Medulla oblongata (tissue), 1 donor: ENCODE measurements around the gene EIF1AD.

Source experiments
- DNase-seq: peaks from one replicate; pipeline ENCODE4 v3.0.0-alpha.2; 2015; ENCODE audit errors: extremely low spot score

EIF1AD gene

DNA sequence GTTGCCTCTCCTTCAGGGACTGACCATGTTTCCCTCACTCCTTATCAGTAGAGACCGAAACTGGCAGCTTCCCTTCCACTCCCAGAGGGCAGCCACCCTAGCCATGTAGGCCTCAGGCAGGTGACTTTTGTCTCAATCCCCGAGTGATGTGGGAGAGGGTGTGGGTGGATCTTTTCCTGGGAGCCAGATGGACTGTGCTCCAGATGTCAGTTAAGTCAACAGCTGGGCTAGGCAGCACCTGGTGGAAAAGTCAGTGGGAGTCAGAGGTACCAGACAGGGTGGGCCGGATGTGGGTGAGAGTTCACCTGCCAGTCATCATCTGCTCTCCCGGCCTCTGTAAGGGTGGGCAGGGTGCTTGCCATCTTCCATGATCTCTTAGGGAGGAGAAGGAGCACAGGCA lies 2.2 kb upstream of the EIF1AD start:
- DNase-seq: no peak

DNA sequence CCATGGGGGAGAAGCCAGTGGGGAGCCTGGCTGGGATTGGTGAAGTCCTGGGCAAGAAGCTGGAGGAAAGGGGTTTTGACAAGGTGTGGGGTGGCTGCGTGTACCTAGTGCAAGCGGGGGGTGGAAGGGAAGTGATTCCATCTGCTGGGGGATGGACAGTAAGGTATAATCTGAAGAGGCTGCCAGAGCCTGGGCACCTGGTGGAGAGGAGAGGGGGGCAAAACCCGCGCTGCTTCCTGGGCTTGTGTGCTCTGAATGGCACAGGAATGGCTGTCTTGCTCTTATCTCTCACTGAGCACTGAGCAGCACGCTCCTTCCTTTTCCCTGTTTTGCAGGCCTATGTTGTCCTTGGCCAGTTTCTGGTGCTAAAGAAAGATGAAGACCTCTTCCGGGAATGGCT lies 1.3 kb upstream of the EIF1AD start:
- DNase-seq: no peak

DNA sequence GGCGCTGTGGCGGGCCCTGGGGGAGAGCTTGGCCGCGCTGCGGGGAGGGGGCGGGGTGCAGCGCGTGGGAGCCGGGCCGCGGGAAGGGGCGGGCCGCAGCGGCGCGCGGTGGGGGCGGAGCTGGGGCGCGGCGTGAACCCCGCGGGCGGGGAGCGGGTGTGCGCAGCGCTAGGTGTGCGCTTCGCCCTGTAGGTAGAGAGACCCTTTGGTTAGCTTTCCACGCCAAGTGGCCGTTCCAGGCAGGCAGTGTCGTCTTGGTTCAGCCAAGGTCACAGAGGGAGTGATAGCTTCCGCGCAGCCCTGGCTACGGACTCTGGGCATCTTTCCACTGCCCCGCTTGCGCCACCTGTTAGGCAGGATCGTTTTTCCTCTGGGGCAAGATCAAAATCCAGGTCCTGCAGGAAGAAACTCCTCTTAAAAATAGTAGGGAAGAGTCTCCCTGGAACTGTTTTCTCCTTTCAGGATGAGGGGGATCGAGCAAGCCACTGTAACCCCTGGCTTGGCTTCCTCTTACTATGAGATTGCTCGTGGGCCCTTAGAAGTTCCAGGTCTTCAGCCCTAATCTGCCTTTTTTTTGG lies 780 bp upstream of the EIF1AD start:
- DNase-seq: no peak

DNA sequence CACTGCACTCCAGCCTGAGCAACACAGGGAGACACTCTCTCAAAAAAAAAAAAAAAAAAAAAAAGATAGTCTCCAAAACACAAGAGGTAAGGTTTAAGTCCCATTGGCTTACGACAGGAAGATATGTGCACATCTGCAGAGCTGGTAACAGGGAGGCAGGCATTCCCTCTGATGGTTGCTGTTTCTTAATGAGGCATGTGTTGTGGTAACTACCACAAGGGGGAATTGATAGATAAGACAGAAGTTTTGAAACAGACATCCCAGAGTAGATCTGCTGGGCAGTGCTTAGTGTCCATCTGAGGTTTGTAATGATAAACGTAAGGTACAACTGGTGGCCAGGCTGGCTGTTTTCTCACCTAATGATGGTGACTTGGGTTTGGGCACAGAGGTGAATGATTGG lies 4.7 kb downstream of the EIF1AD start:
- no peak for DNase-seq

DNA sequence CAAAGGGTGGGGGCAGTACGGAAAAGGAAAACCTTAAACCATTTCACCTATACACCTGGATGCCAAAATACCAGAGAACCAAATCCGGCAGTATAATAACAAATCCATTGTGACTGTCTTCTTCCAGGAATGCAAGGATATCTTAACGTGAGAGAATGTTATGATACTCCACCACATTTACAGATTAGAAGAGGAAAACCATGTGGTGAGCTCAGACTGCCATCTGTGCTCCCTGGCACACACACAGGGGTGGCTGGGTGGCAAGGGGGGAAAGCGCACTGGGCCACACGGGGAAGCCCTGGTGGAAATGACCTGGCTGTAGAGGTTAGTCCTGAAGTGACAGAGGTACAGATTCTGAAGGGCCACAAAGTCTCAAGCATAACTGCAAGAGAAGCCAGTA lies 9.9 kb downstream of the EIF1AD start:
- DNase-seq: no peak

DNA sequence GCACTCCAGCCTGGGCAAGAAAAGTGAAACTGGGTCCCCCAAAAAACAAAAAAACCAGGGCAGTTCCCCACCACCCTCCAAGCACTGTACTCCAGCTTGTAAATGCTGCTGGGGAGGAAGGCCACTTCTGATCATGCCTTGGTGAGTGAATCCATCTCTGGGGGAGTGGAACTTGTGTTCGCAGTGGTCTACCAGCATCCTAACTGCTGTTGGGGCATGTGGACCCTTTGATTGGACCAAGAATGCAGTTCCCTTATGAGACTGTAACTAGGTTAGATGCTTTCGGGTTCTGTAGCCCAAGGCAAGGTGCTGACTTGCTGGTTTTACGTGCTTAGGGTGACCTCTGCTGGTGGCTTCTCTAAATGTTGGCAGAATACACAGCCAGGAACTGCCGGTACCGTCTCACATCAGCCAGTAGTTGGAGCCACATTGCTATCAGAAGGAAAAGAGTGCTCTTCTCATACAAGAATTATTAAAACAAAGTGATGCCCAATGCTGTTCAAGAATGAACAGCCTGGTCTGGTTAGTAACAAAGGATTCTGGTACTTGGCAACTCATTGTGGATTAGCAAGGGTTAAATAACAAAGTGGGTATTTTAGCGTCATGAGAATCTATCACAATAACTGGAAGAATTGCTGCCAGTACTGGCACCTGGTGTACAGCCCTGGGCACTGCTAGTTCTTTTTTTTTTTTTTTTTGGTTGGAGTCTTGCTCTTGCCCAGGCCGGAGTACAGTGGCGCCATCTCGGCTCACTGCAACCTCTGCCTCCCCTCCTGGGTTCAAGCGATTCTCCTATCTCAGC lies 13.0 kb downstream of the EIF1AD start:
- peak; percentile 98 for DNase-seq

DNA sequence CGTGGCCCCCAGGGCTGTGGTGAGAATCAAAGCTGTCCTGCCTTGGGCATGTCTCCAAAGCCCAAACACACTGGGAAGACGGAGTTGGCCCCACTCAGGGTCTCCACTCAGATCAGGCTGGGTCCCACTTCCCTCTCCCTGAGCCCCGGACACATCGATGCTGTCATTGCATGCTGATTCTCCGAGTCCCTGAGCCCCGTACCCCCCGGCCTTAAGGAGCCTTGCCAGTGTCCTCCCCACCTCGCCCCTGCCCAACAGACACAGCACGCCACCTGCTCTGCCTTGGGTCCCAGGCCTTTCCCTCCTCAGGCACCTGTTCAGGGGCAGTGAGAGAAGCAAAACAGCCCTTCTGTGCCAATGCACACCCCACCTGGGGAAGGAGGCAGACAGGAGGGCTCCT lies 14.6 kb downstream of the EIF1AD start:
- DNase-seq: no peak

DNA sequence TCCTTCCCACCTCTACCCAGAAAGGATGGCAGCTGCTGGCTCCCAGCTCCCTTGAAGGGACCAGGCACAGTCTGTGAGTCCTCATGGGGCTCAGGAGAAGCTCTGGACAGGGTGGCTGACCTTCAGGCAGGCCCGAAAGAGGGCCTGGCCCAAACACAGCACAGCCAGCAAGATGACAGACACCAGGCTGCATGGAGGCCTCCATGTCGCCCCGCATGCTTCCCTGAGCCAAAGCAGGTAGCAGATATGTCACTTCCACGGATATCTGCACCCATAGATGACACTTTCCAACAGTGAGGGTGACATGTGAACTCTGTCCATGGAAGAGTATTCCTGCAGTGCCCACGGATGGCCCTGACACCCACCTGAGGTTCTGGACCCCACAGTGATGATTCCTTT lies 18.4 kb downstream of the EIF1AD start:
- DNase-seq: no peak

DNA sequence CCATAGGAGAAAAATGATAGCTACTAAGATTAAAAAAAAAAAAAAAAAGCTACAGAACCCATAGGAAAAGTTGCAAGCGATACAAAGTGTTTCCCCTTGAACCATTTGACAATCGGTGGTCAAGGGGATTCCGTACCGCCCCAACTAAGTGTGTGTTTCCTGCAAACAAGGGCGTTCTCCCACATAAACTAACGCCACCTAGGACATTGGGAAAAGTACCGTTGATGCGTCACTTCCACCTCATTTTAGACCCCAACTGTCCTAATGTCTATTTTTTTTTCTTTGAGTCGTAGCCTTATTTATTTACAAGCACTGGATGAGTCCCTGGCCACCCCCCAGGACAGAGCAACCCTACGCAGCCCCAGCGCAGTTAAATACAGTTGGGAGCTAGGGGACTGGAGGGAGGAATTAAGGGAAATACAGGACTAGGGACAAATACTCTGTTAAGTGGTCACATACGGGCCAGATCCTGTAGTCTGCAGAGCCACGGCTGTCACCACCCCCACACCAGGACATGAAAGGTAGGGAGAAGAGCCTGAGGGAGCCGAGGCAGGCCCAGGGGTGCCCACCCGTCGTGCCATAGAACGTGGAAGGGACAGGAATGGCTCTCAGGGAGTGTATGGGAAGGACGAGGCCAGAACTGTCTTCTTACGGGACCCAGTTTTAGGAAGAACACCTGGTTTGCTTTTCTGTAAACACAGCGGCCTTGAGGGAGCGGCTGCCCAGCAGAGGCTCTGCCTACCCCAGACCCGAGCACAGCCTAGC lies 19.0 kb downstream of the EIF1AD start:
- no peak for DNase-seq

DNA sequence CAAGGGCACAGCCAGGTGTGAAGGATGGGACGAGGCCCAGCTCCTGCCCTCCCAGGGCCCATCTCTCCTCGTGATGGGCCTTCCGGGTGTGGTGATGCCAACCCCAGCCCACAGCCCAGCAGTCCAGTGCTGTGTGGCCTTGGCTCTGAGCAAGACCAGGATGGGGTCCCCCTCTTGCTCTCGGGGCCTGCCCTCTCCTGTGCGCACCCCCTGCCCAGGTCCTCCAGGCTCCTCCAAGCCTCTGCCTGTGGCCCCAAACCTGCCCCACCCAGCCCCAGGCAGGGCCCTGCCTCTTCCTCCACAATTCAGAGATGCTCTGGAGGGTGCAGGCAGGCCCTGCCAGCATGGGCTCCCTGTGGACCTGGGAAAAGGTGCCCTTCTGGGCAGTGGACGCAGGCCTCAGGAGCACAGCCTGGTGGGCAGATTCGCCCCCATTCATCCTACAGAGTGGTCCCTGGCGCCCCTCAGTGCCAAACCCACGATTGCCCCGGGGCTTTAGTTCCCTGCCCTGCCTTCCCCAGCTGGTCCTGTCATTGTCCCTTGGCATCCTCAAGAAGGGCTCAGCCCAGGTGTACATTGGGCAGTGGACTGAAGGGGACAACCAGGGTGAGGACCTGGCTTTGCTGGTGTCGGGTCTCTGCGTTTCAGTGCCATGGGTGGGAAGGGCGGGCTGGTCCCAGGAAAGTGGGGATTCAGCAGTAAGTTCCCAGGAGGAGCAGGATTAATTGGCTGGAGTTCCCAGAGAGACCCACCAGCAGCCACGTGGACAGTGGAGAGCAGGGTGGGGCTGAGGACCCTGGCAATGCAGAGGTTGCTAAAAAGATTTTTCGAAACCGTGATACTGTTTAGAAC lies 19.8 kb downstream of the EIF1AD start:
- DNase-seq: no peak

DNA sequence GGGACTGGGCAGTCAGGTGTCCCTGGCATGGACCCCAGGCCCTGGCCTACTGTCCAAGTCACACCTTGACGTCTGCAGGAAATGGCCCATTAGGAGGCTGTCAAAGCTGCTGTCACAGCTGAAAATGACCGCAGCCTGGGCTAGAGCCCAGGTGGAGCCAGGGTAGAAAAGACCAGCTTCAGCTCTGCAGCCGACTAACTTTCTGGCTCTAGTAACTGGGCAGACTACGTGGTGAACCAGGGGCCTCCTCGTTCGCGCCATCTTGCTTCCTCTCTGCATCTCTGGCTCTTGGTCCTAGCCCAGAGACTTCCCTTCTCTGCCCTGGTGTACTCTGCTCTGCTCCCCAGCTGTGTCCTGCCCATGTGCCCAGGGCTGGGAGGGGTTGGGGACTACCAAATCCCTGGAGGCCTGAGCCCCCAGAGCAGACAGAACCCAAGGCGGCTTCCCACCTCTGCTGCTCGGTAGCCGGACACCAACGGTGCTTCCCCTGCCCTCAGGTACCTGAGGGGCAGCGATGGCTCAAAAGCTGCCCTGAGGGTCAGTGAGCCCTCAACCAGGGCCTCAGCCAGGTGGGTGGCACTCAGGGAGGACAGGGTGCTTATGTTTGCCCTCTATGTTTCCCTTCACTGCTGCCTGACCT lies 20.7 kb downstream of the EIF1AD start:
- DNase-seq: no peak

DNA sequence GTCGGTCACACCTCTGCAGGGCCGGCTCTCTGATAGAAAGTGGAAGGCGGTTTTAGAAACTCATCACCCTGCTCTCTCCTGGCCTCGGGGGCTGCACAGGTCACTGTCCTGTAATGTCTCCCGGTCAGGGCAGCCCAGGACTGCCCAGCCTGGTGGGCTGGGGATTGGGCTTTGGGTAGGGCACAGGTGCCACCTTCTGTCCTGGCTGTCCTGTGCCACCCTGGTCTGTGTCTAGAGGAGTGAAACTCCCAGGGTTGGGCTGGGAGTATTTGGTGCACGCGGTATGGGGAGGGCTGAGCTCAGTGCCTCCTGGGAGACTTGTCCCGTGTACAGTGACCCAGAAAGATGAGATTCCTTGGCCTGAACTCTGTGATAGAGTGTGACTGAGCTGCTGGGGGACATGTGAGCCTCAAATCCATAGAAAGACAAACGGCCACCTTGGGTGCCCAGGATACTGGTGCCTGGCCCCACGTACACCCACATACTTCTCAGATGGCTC lies 22.6 kb downstream of the EIF1AD start:
- DNase-seq: no peak

DNA sequence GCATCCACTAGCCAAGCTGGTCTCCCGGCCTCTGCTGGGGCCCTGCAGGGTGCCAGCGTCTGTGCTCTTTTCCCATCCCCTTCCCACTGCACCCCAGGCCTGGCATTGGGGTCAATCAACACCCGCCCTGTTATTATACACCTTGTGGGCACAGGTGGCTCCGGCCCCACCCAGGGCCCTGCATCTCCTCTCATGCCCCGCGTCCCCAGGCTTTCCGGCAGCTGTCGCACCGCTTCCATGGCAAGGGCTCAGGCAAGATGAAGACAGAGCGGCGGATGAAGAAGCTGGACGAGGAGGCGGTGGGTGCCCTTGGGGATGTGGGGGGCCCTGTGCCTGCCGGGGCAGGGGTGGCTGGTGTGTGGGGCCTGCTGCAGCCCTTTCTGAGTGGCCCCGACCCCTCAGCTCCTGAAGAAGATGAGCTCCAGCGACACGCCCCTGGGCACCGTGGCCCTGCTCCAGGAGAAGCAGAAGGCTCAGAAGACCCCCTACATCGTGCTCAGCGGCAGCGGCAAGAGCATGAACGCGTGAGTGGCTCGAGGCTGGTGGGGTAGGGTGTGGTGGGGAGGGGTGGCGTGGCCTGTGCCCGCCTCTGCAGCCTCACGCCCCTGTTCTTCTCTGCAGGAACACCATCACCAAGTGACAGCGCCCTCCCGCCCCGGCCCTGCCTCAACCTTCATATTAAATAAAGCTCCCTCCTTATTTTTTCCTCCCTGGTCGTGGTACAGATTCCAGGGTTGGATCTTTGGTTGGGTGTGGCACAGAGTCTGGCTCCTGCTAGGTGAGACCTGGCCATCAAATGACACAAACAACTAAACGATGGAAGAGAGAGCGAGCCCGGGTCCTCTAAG lies 23.3 kb downstream of the EIF1AD start:
- no peak for DNase-seq

DNA sequence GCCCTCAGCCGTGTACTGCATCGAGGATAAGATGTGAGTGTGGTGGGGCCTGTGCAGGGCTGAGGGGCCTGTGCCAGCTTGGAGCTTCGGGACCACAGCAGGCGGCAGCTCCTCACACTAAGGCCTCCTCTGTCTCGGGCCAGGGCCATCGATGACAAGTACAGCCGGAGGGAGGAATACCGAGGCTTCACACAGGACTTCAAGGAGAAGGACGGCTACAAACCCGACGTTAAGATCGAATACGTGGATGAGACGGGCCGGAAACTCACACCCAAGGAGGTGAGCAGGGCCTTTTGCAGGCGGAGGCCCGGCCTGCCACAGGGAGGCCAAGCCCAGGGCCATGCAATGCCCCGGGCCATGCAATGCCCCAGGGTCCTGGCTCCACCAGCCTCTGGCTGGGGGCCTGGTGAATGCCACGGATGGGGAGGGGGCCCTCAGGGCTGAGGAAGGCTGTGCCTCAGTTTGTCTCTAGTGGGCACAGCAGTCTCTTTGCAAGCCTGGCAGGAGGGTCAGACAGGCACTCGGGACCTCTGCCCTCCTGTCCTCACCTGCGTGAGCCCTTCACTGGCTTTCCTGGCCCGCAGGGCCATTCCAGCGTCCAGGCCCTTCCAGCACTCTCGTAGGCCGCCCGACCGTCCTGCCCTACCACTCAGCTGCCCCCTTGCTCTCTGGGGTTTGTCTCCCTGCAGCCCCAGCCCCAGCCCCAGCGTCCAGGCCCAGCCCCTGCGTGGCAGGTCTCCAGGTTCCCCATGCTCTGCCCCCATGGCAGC lies 24.2 kb downstream of the EIF1AD start:
- DNase-seq: no peak

DNA sequence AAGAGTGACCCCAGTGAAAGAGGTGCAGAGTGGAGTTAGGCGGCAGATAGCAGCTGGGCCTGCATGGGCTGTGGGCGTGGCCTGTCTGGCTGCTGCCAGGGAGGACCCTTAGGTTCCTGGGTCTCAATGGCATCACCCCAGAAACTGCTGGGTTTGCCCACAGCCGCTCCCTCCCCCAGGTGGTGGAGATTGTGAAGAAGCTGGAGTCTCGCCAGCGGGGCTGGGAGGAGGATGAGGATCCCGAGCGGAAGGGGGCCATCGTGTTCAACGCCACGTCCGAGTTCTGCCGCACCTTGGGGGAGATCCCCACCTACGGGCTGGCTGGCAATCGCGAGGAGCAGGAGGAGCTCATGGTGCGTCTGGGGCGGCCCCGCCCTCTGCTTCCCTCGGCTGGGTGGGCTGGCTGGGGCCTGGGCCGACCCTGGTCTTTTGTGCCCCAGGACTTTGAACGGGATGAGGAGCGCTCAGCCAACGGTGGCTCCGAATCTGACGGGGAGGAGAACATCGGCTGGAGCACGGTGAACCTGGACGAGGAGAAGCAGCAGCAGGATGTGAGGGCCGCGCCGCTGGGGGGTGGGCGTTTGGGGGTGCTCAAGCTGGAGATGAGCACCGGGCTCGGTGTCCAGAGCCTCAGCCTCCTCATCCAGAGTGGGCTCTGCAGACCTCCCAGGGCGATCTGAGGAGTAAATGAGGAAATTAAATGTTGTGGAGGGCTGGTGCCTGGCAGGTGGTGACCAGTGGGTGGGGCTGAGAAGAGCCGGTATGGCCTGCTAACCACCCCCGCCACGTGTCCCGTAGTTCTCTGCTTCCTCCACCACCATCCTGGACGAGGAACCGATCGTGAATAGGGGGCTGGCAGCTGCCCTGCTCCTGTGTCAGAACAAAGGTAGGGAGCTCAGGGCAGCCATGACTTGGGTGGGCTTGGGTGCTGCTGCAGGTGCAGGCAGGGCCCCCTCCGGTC lies 25.5 kb downstream of the EIF1AD start:
- no peak for DNase-seq

DNA sequence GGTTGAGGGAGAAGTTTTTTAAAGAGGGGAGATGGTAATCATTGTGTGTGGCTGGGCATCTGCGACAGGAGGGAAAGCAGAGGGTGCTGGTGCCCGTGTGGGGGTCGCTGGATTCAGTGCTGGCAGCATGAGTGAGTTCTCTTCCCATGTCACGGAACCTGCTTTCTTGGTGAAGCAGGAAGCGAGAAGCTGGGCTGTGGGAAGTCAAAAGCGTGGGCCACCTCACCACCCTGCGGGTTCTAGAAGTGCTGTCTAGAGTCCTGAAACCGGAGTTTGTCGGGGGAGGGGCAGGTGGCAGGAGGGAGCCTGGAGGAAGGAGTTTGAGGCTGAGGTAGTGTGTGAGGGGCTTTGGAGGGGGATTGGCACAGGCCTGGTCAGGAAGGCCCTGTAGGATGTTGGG lies 26.2 kb downstream of the EIF1AD start:
- DNase-seq: no peak

DNA sequence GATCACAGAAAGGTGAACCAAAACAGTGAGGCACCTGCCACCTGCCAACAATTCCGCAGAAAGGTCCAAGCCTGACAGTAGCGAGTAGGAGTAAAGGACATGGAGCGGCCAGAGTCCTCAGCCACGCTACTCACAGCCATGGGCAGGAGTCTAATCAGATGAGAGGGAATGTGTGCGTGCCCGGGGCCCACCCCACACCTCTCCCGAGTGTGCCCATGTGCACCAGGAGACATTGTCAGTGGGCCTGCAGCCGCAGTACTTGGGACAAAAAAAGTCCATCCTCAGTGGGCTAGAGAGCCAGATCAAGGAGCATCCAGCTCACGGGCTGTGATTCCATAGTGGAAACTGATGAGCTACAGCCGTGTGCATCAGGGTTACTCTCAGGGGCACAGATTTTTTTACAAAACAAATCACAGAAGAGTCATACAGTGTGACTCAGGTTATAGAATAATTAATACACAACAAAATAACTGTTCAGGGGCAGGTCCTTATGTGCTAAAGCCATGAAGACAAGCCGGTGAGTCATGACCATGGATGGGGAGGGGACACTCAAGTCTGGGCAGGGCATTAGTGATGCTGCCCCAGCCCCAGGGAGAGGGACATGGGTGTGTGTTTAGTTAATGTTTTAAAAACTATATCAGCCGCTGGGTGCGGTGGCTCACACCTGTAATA lies 28.4 kb downstream of the EIF1AD start:
- DNase-seq: no peak

DNA sequence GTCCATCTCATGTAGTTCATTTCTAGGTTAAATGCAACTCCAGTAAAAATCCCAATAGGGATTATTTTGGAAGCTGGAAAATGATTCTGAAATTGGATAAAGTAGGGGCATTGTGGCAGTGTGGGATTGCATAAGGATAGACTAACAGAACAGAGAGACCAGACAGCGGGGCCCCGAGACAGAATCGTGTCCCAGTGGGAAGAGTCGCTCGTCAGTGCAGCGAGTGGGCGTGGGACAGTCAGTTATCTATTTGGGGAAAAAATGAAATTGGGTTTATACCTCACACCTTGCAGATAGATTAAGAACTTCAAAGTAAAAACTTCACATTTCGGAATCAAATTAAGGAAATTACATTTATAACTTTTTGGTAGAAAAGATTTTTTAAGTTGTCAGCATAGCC lies 29.8 kb downstream of the EIF1AD start:
- DNase-seq: no peak
